Activated CD4-positive, alpha-beta memory T cell treated with anti-CD3 and anti-CD28 coated beads, Interleukin-2, amount 10 ng/mL, durations not matched to agents 7 days and 5 days (primary cell): ENCODE results near the gene GIMAP8. TPM values are rescaled to one million over a fixed set of nuclear protein-coding genes. Genes with fewer than 3 reads are reported as not detected.
"Not testable (repeated sequence)": the region's sequence is repeated elsewhere in the genome, so short reads cannot be mapped to it uniquely, and the experiment has no call there.

ENCODE experiments used
- CTCF ChIA-PET: fragments of 350-600 bp; sonication (Branson Sonifier 250); formaldehyde crosslinking; loops from one replicate; lab custom pipeline; 2021; ENCODE audit warnings: antibody characterized with exemption, inconsistent platforms; lab: Charles Lee
- POLR2A ChIA-PET: fragments of 350-600 bp; sonication (Branson Sonifier 250); formaldehyde crosslinking; loops from one replicate; lab custom pipeline; 2021; ENCODE audit warnings: antibody characterized with exemption; lab: Charles Lee
- DNase-seq: peaks from one replicate; pipeline ENCODE4 v3.0.0-alpha.2; 2020
- H3K27ac Mint-ChIP-seq: one replicate; pipeline ENCODE4 v1.8.0; 2021; ENCODE audit warnings: mild to moderate bottlenecking, mixed read lengths
- H3K27me3 Mint-ChIP-seq: one replicate; pipeline ENCODE4 v1.8.0; 2021; ENCODE audit warnings: mixed read lengths
- H3K36me3 Mint-ChIP-seq: one replicate; pipeline ENCODE4 v1.8.0; 2021; ENCODE audit warnings: low read depth, mixed read lengths
- H3K4me1 Mint-ChIP-seq: one replicate; pipeline ENCODE4 v1.8.0; 2021; ENCODE audit warnings: mixed read lengths
- H3K4me3 Mint-ChIP-seq: one replicate; pipeline ENCODE4 v1.8.0; 2021; ENCODE audit warnings: mild to moderate bottlenecking, mixed read lengths
- H3K9me3 Mint-ChIP-seq: one replicate; pipeline ENCODE4 v1.8.0; 2021; ENCODE audit warnings: mixed read lengths
- total RNA-seq, 2 experiments: library from RNA; stranded (reverse); gene quantifications; one replicate each; pipeline ENCODE4 v1.2.3, GENCODE V29; 2021

The GIMAP8 gene
- total RNA-seq, 2 experiments from 2014 or later: 25.1 to 26.4 TPM

- peaks cover 12% of the 10 kb centered on the region for H3K9me3 Mint-ChIP-seq
- ChIA-PET POLR2A (interaction anchor here (0.9 to 2.9 kb wide), 9 partner anchors 9 to 208 kb away, joined by 3 to 32 read pairs (median 3); partner anchors contain the start of genes GIMAP4 and GIMAP8), CTCF (interaction anchor here (0.6 to 3.0 kb wide), 3 partner anchors 59 to 249 kb away, joined by 3 to 14 read pairs (median 3); partner anchors contain the start of gene GIMAP8)
- peaks cover 90% of the 10 kb centered on the region for H3K4me1 Mint-ChIP-seq
- peak overlapping the region; percentile 60 for H3K4me3 Mint-ChIP-seq
- no peak for DNase-seq
- H3K36me3 Mint-ChIP-seq: peaks cover 28% of the 10 kb centered on the region
- no peaks in the 10 kb centered on the region for H3K27me3 Mint-ChIP-seq
- H3K27ac Mint-ChIP-seq: peak overlapping the region; percentile 85
These were observed 57.6 kb downstream of the GIMAP8 start for GRCh38 chr7:150507947-150508602.

GRCh38 chr7:150511048-150511447, 60.6 kb downstream of the GIMAP8 start:
- Mint-ChIP-seq H3K27me3 (no peaks in the 10 kb centered on the region), H3K36me3 (peaks cover 42% of the 10 kb centered on the region), H3K4me1 (peaks cover 80% of the 10 kb centered on the region), H3K27ac (peak overlapping the region; percentile 72), H3K9me3 (peaks cover 12% of the 10 kb centered on the region), H3K4me3 (no peak overlapping the region)
- DNase-seq: no peak
- ChIA-PET CTCF (interaction anchor here (0.8 to 12.3 kb wide), 6 partner anchors 9 to 244 kb away, joined by 3 to 158 read pairs (median 4); partner anchors contain the start of gene GIMAP8), POLR2A (interaction anchor here (0.6 to 12.3 kb wide), 7 partner anchors 8 to 244 kb away, joined by 3 to 396 read pairs (median 5); partner anchors contain the start of genes GIMAP4, GIMAP5 and GIMAP8)

- ChIA-PET POLR2A (interaction anchor here (1.0 to 12.3 kb wide), 10 partner anchors 10 to 242 kb away, joined by 3 to 396 read pairs (median 36); partner anchors contain the start of genes GIMAP4, GIMAP6 and GIMAP8), CTCF (interaction anchor here (1.0 to 12.3 kb wide), 4 partner anchors 10 to 63 kb away, joined by 4 to 158 read pairs (median 21); partner anchors contain the start of gene GIMAP8)
- no peak for DNase-seq
- peak overlapping the region; percentile 100 for H3K4me3 Mint-ChIP-seq
- peaks cover 59% of the 10 kb centered on the region for H3K36me3 Mint-ChIP-seq
- H3K4me1 Mint-ChIP-seq: peaks cover 62% of the 10 kb centered on the region
- H3K27me3 Mint-ChIP-seq: no peaks in the 10 kb centered on the region
- H3K9me3 Mint-ChIP-seq: peaks cover 12% of the 10 kb centered on the region
- peak overlapping the region; percentile 100 for H3K27ac Mint-ChIP-seq
These were observed 63.3 kb downstream of the GIMAP8 start for GRCh38 chr7:150513758-150514157.

- Mint-ChIP-seq H3K4me3 (peak within 1 kb of the TSS; percentile 100), H3K36me3 (peaks cover 66% of the 10 kb centered on the region), H3K27me3 (no peaks in the 10 kb centered on the region), H3K4me1 (peaks cover 55% of the 10 kb centered on the region), H3K9me3 (peaks cover 12% of the 10 kb centered on the region), H3K27ac (peak within 1 kb of the TSS; percentile 100)
- peak; percentile 77 for DNase-seq
- ChIA-PET CTCF (interaction anchor here (0.6 to 12.3 kb wide), 14 partner anchors 9 to 242 kb away, joined by 3 to 158 read pairs (median 3); partner anchors contain the start of genes GIMAP4, GIMAP5 and GIMAP8), POLR2A (interaction anchor here (0.6 to 12.3 kb wide), 34 partner anchors 8 to 241 kb away, joined by 3 to 396 read pairs (median 6); partner anchors contain the start of genes GIMAP1, GIMAP2, GIMAP4 and GIMAP5)
These were observed 64.4 kb downstream of the GIMAP8 start, which contains the start of gene GIMAP7 for GRCh38 chr7:150514748-150515222. TSS of gene GIMAP7 (plus strand) at chr7:150514872. CDS start at chr7:150519975, 5,103 bp downstream.

- Mint-ChIP-seq H3K27ac (peak overlapping the region; percentile 100), H3K9me3 (peaks cover 8% of the 10 kb centered on the region), H3K4me1 (peaks cover 55% of the 10 kb centered on the region), H3K27me3 (no peaks in the 10 kb centered on the region), H3K4me3 (peak overlapping the region; percentile 100), H3K36me3 (peaks cover 68% of the 10 kb centered on the region)
- ChIA-PET POLR2A (interaction anchor here (0.6 to 12.3 kb wide), 36 partner anchors 9 to 240 kb away, joined by 3 to 396 read pairs (median 6); partner anchors contain the start of genes ACTR3C, GIMAP1, GIMAP2 and GIMAP4), CTCF (interaction anchor here (0.6 to 12.3 kb wide), 15 partner anchors 9 to 241 kb away, joined by 3 to 158 read pairs (median 4); partner anchors contain the start of genes GIMAP4, GIMAP5 and GIMAP8)
- DNase-seq: peak; percentile 27
These were observed 65.1 kb downstream of the GIMAP8 start for GRCh38 chr7:150515248-150516147.

GRCh38 chr7:150516956-150517745, 66.7 kb downstream of the GIMAP8 start:
- Mint-ChIP-seq H3K27ac (peak overlapping the region; percentile 100), H3K27me3 (no peaks in the 10 kb centered on the region), H3K4me3 (peak overlapping the region; percentile 100), H3K36me3 (peaks cover 71% of the 10 kb centered on the region), H3K4me1 (peaks cover 51% of the 10 kb centered on the region), H3K9me3 (peaks cover 3% of the 10 kb centered on the region)
- no peak for DNase-seq
- CTCF ChIA-PET: interaction anchor here (1.4 to 12.3 kb wide), 2 partner anchors 13 to 66 kb away, joined by 3 to 158 read pairs; partner anchors contain the start of gene GIMAP8
- POLR2A ChIA-PET: interaction anchor here (1.1 to 12.3 kb wide), 12 partner anchors 9 to 239 kb away, joined by 3 to 396 read pairs (median 9); partner anchors contain the start of genes GIMAP4, GIMAP6 and GIMAP8

GRCh38 chr7:150519310-150519709, 68.9 kb downstream of the GIMAP8 start:
- no peak for DNase-seq
- peaks cover 38% of the 10 kb centered on the region for H3K4me1 Mint-ChIP-seq
- no peaks in the 10 kb centered on the region for H3K27me3 Mint-ChIP-seq
- peak overlapping the region; percentile 88 for H3K27ac Mint-ChIP-seq
- peaks cover 89% of the 10 kb centered on the region for H3K36me3 Mint-ChIP-seq
- CTCF ChIA-PET: interaction anchor here (1.1 to 12.3 kb wide), 3 partner anchors 69 to 225 kb away, joined by 3 to 158 read pairs (median 4); partner anchors contain the start of gene GIMAP8
- H3K9me3 Mint-ChIP-seq: peaks cover 9% of the 10 kb centered on the region
- POLR2A ChIA-PET: interaction anchor here (0.7 to 12.3 kb wide), 14 partner anchors 16 to 238 kb away, joined by 3 to 396 read pairs (median 8); partner anchors contain the start of genes GIMAP4, GIMAP5, GIMAP6 and GIMAP8
- H3K4me3 Mint-ChIP-seq: peak overlapping the region; percentile 100

- peak overlapping the region; percentile 82 for H3K27ac Mint-ChIP-seq
- ChIA-PET CTCF (interaction anchor here (1.1 to 12.3 kb wide), 6 partner anchors 33 to 213 kb away, joined by 3 to 158 read pairs (median 4); partner anchors contain the start of genes GIMAP6 and GIMAP8), POLR2A (interaction anchor here (0.7 to 12.3 kb wide), 10 partner anchors 12 to 235 kb away, joined by 3 to 396 read pairs (median 13); partner anchors contain the start of genes GIMAP4, GIMAP5 and GIMAP8)
- H3K36me3 Mint-ChIP-seq: peaks cover 90% of the 10 kb centered on the region
- DNase-seq: peak; percentile 49
- peaks cover 38% of the 10 kb centered on the region for H3K4me1 Mint-ChIP-seq
- peak overlapping the region; percentile 100 for H3K4me3 Mint-ChIP-seq
- H3K27me3 Mint-ChIP-seq: no peaks in the 10 kb centered on the region
- peaks cover 13% of the 10 kb centered on the region for H3K9me3 Mint-ChIP-seq
These were observed 69.7 kb downstream of the GIMAP8 start for GRCh38 chr7:150520145-150520544.

GRCh38 chr7:150522931-150523330, 72.5 kb downstream of the GIMAP8 start:
- POLR2A ChIA-PET, DNase-seq, H3K4me3 Mint-ChIP-seq, H3K27ac Mint-ChIP-seq, CTCF ChIA-PET, H3K27me3 Mint-ChIP-seq: not testable (repeated sequence)
- peaks cover 24% of the 10 kb centered on the region for H3K9me3 Mint-ChIP-seq
- peaks cover 38% of the 10 kb centered on the region for H3K4me1 Mint-ChIP-seq
- peaks cover 81% of the 10 kb centered on the region for H3K36me3 Mint-ChIP-seq

- Mint-ChIP-seq H3K4me3 (no peak overlapping the region), H3K27ac (no peak overlapping the region), H3K9me3 (peaks cover 35% of the 10 kb centered on the region), H3K4me1 (peaks cover 33% of the 10 kb centered on the region), H3K36me3 (peaks cover 80% of the 10 kb centered on the region), H3K27me3 (no peaks in the 10 kb centered on the region)
- ChIA-PET POLR2A (interaction anchor here (1.0 kb wide), 1 partner anchor 208 kb away, joined by 3 read pairs; no protein-coding TSS in a partner anchor), CTCF (interaction anchor here (1.3 kb wide), 1 partner anchor 9 kb away, joined by 3 read pairs; the partner anchor contains the start of gene GIMAP7)
- no peak for DNase-seq
These were observed 73.6 kb downstream of the GIMAP8 start for GRCh38 chr7:150524018-150524417.
